HCT116 (cell line): ENCODE data around the gene TAOK3. TPM values are rescaled to one million over a fixed set of nuclear protein-coding genes. Genes with fewer than 3 reads are reported as not detected.

Experiments
- ATAC-seq: fragments of 200-7000 bp; cut with Tn5 transposase; 2 replicates; pipeline ENCODE4 v1.9.1; 2020; ENCODE audit warnings: mild to moderate bottlenecking, moderate library complexity
- BruUV-seq: library from RNA; stranded (reverse); fragments of 400-500 nt; replicated peaks from 2 replicates; lab custom pipeline; 2021; lab: Mats Ljungman, UMichigan
- CTCF ChIA-PET: fragments of 300-600 bp; sonication (Branson Sonifier 250); formaldehyde crosslinking; loops from one replicate; lab custom pipeline; 2021; ENCODE audit warnings: antibody characterized with exemption; lab: Charles Lee
- POLR2A ChIA-PET: fragments of 300-600, 350-600 bp; sonication (Branson Sonifier 250); formaldehyde crosslinking; loops from one replicate; lab custom pipeline; 2021; ENCODE audit warnings: antibody characterized with exemption; lab: Charles Lee
- RAD21 ChIA-PET, 2 experiments: fragments of 300-600 bp; sonication (Branson Sonifier 250); formaldehyde crosslinking; loops; one replicate each; lab custom pipeline; 2023; ENCODE audit warnings: low total read pairs in 2 of 2; ENCODE audit not compliant: uncharacterized antibody in 2 of 2, unreplicated experiment in 2 of 2, low non-redundant PET in 1 of 2; lab: Charles Lee
- DNase-seq: peaks from one replicate; pipeline ENCODE4 v3.0.0-alpha.2; 2010; ENCODE audit warnings: low read depth, low spot score
- H2AFZ ChIP-seq: fragments of 200-600 bp; shearing (Covaris generic), sonication (generic); 2 replicates; pipeline ENCODE4 v1.6.1; 2017; ENCODE audit warnings: low read depth, mixed run types, mixed read lengths, antibody characterized with exemption, low read length; ENCODE audit not compliant: poor library complexity, severe bottlenecking
- H3K27ac ChIP-seq: 2 replicates; pipeline ENCODE4 v1.5.1; 2012; ENCODE audit warnings: low read depth, low read length
- H3K27me3 ChIP-seq: fragments of 200-600 bp; sonication (generic); 2 replicates; pipeline ENCODE4 v1.6.1; 2016; ENCODE audit warnings: mixed run types, low read length, mixed read lengths; ENCODE audit not compliant: insufficient read depth
- H3K36me3 ChIP-seq, 2 experiments: fragments of 200-500 bp in 1 of 2; fragments of 200-600 bp in 1 of 2; sonication (Bioruptor generic) in 1 of 2; sonication (generic) in 1 of 2; 2 replicates each; pipeline versions ENCODE4 v1.5.1 to v1.6.1; 2014 to 2016; ENCODE audit warnings: low read length in 2 of 2, inconsistent platforms in 1 of 2, mixed read lengths in 1 of 2, mixed run types in 1 of 2; ENCODE audit not compliant: insufficient read depth in 2 of 2, control insufficient read depth in 1 of 2
- H3K4me1 ChIP-seq, 2 experiments: fragments of 200-600 bp in 1 of 2; sonication (generic) in 1 of 2; 2 replicates each; pipeline versions ENCODE4 v1.5.1 to v1.6.1; 2012 to 2017; ENCODE audit warnings: low read length in 2 of 2, inconsistent platforms in 1 of 2, mild to moderate bottlenecking in 1 of 2, mixed read lengths in 1 of 2, mixed run types in 1 of 2, moderate library complexity in 1 of 2; ENCODE audit not compliant: insufficient read depth in 2 of 2, control insufficient read depth in 1 of 2
- H3K4me2 ChIP-seq: fragments of 200-600 bp; sonication (generic); 2 replicates; pipeline ENCODE4 v1.6.1; 2017; ENCODE audit warnings: mixed run types, low read length, mixed read lengths
- H3K4me3 ChIP-seq, 2 experiments: fragments of 200-600 bp in 1 of 2; sonication (generic) in 1 of 2; replicated peaks in 1 of 2; 2 replicates each; pipeline ENCODE4 v1.5.1; 2011 to 2016; ENCODE audit warnings: low read length in 2 of 2, control low read depth in 1 of 2, low read depth in 1 of 2, mild to moderate bottlenecking in 1 of 2, mixed read lengths in 1 of 2, mixed run types in 1 of 2
- H3K79me2 ChIP-seq: fragments of 200-600 bp; sonication (generic); 2 replicates; pipeline ENCODE4 v1.6.1; 2017; ENCODE audit warnings: mild to moderate bottlenecking, mixed run types, low read length, moderate library complexity, mixed read lengths; ENCODE audit not compliant: insufficient read depth
- H3K9ac ChIP-seq: fragments of 200-600 bp; sonication (generic); 2 replicates; pipeline ENCODE4 v1.6.1; 2016; ENCODE audit warnings: low read length, mixed read lengths
- H3K9me2 ChIP-seq: fragments of 200-600 bp; sonication (generic), shearing (Covaris generic); 2 replicates; pipeline ENCODE4 v1.6.1; 2017; ENCODE audit warnings: mixed run types, mild to moderate bottlenecking, moderate library complexity; ENCODE audit not compliant: insufficient read depth
- H3K9me3 ChIP-seq, 2 experiments: fragments of 200-500 bp in 1 of 2; fragments of 200-600 bp in 1 of 2; sonication (Bioruptor generic) in 1 of 2; sonication (generic) in 1 of 2; 2 replicates each; pipeline ENCODE4 v1.6.1; 2014 to 2017; ENCODE audit warnings: low read length in 2 of 2, mixed read lengths in 2 of 2, inconsistent platforms in 1 of 2, low read depth in 1 of 2, mild to moderate bottlenecking in 1 of 2, mixed run types in 1 of 2, moderate library complexity in 1 of 2; ENCODE audit not compliant: control insufficient read depth in 1 of 2, insufficient read depth in 1 of 2
- H4K20me1 ChIP-seq: fragments of 200-600 bp; sonication (generic), shearing (Covaris generic); 2 replicates; pipeline ENCODE4 v1.6.1; 2017; ENCODE audit warnings: mixed run types, mild to moderate bottlenecking, moderate library complexity; ENCODE audit not compliant: insufficient read depth
- CBX3 ChIP-seq: IDR thresholded peaks from 2 replicates; pipeline ENCODE4 v1.6.1; 2012; ENCODE audit warnings: low read depth
- CEBPB ChIP-seq: IDR thresholded peaks from 2 replicates; pipeline ENCODE4 v1.6.1; 2012; ENCODE audit warnings: low read depth
- EZH2 ChIP-seq: fragments of 200-600 bp; sonication (generic); IDR thresholded peaks from 2 replicates; pipeline ENCODE4 v1.6.1; 2017; ENCODE audit warnings: antibody characterized with exemption, mixed run types
- EZH2phosphoT487 ChIP-seq: fragments of 200-600 bp; IDR thresholded peaks from 2 replicates; pipeline ENCODE4 v1.6.1; 2018; ENCODE audit warnings: antibody characterized with exemption, borderline replicate concordance
- FOSL1 ChIP-seq: IDR thresholded peaks from 2 replicates; pipeline ENCODE4 v1.6.1; 2012; ENCODE audit warnings: low read depth
- JUND ChIP-seq: IDR thresholded peaks from 2 replicates; pipeline ENCODE4 v1.6.1; 2012
- MAX ChIP-seq: IDR thresholded peaks from 2 replicates; pipeline ENCODE4 v1.6.1; 2012
- POLR2AphosphoS5 ChIP-seq: IDR thresholded peaks from 2 replicates; pipeline ENCODE4 v1.6.1; 2011; ENCODE audit warnings: mild to moderate bottlenecking, low read depth, low read length, moderate library complexity
- RAD21 ChIP-seq: IDR thresholded peaks from 2 replicates; pipeline ENCODE4 v1.6.1; 2012; ENCODE audit warnings: low read depth, mild to moderate bottlenecking
- SIN3A ChIP-seq: IDR thresholded peaks from 2 replicates; pipeline ENCODE4 v1.6.1; 2012; ENCODE audit warnings: low read depth
- SRF ChIP-seq: IDR thresholded peaks from 2 replicates; pipeline ENCODE4 v1.6.1; 2012; ENCODE audit warnings: low read depth
- TCF7L2 ChIP-seq: IDR thresholded peaks from 2 replicates; pipeline ENCODE4 v1.7.0; 2011; ENCODE audit warnings: borderline replicate concordance, inconsistent platforms; ENCODE audit not compliant: insufficient read depth, insufficient read length; ENCODE audit errors: extremely low read depth
- ZFX ChIP-seq: fragments of 450-650 bp; IDR thresholded peaks from 2 replicates; pipeline ENCODE4 v1.6.1; 2017
- ZNF274 ChIP-seq: fragments of 200-500 bp; sonication (Bioruptor generic); IDR thresholded peaks from 2 replicates; pipeline ENCODE4 v1.6.1; 2014; ENCODE audit warnings: mild to moderate bottlenecking, low read depth, low read length, inconsistent platforms
- intact Hi-C: fragments of 100-400 bp; cut with micrococcal nuclease; formaldehyde crosslinking; loops from 2 replicates; pipeline ENCODE4 v1.10.0; 2022
- total RNA-seq: library from RNA; stranded (reverse); gene quantifications from one replicate; pipeline ENCODE4 v1.2.1, GENCODE V29; 2021; ENCODE audit not compliant: unreplicated experiment

The TAOK3 gene
- total RNA-seq, 1 experiment from 2014 or later, result 10.5 TPM

GRCh38 chr12:118288174-118288573, 84.5 kb downstream of the TAOK3 start:
- Histone ChIP-seq H3K27me3 (no peaks in the 10 kb centered on the region), H4K20me1 (no peaks in the 10 kb centered on the region), H3K79me2 (no peaks in the 10 kb centered on the region), H3K4me1 (no peaks in the 10 kb centered on the region), H3K36me3 (no peaks in the 10 kb centered on the region), H3K4me3 (no peak overlapping the region), H3K9me2 (no peaks in the 10 kb centered on the region), H2AFZ (no peak overlapping the region), H3K4me2 (no peak overlapping the region), H3K9me3 (no peaks in the 10 kb centered on the region), H3K9ac (no peak overlapping the region), H3K27ac (no peak overlapping the region)
- TF ChIP-seq RAD21 (no peak), ZFX (no peak), CBX3 (no peak), EZH2 (no peak), ZNF274 (no peak), MAX (no peak), CEBPB (no peak)
- ChIA-PET POLR2A (no interaction called here), CTCF (no interaction called here), RAD21 (no interaction called here)
- DNase-seq (no peak), ATAC-seq (no peak)
- BruUV-seq, result no TSS peak
- intact Hi-C loops, result no loop called here

GRCh38 chr12:118287728-118288127, 85.0 kb downstream of the TAOK3 start:
- no peak for TF ChIP-seq CBX3
- TF ChIP-seq ZFX, result no peak
- no peak for TF ChIP-seq CEBPB
- no peak for TF ChIP-seq JUND
- TF ChIP-seq TCF7L2, result no peak
- TF ChIP-seq SRF, result no peak
- no peak for TF ChIP-seq FOSL1
- TF ChIP-seq SIN3A, result no peak
- TF ChIP-seq EZH2phosphoT487, result no peak
- TF ChIP-seq POLR2AphosphoS5, result no peak
- H4K20me1 ChIP-seq, result no peaks in the 10 kb centered on the region
- H3K79me2 ChIP-seq, result no peaks in the 10 kb centered on the region
- H2AFZ ChIP-seq, result no peak overlapping the region
- H3K4me2 ChIP-seq, result no peak overlapping the region
- no TSS peak for BruUV-seq
- no peaks in the 10 kb centered on the region for H3K9me3 ChIP-seq
- no peaks in the 10 kb centered on the region for H3K4me1 ChIP-seq
- H3K27me3 ChIP-seq, result no peaks in the 10 kb centered on the region
- no peak overlapping the region for H3K4me3 ChIP-seq
- no peaks in the 10 kb centered on the region for H3K9me2 ChIP-seq
- no peak overlapping the region for H3K27ac ChIP-seq
- intact Hi-C loops, result no loop called here
- POLR2A ChIA-PET, result no interaction called here
- CTCF ChIA-PET, result no interaction called here
- RAD21 ChIA-PET, result no interaction called here
- H3K36me3 ChIP-seq, result no peaks in the 10 kb centered on the region
- H3K9ac ChIP-seq, result no peak overlapping the region
- DNase-seq (no peak), ATAC-seq (no peak)
